Renal pelvis (tissue), 4 donors: ENCODE results near the gene MAGI2. TPM values are rescaled to one million over a fixed set of nuclear protein-coding genes. Genes with fewer than 3 reads are reported as not detected.
"Not testable (repeated sequence)": the region's sequence is repeated elsewhere in the genome, so short reads cannot be mapped to it uniquely, and the experiment has no call there.

Experiments
- DNase-seq: peaks from one replicate; pipeline ENCODE4 v3.0.0-alpha.2; 2013
- polyA plus RNA-seq, 3 donors: library from polyadenylated mRNA; unstranded; fragments of 120-200 nt; gene quantifications; one replicate each; pipeline ENCODE4 v1.2.1, GENCODE V29; 2013; ENCODE audit not compliant: insufficient read length in 3 of 3

MAGI2 gene
- polyA plus RNA-seq, 3 donors = 33.9 to 41.0 (median 34.3) TPM

- DNase-seq = no peak
Observed at GRCh38 chr7:78662939-78663338, 790.5 kb downstream of the MAGI2 start.

GRCh38 chr7:78649976-78650375, 803.5 kb downstream of the MAGI2 start:
- DNase-seq = no peak

GRCh38 chr7:78649236-78649635, 804.2 kb downstream of the MAGI2 start:
- no peak for DNase-seq

GRCh38 chr7:78642751-78643150, 810.7 kb downstream of the MAGI2 start:
- DNase-seq = no peak

- no peak for DNase-seq
Observed at GRCh38 chr7:78638364-78638763, 815.1 kb downstream of the MAGI2 start.

- DNase-seq = no peak
Observed at GRCh38 chr7:78636727-78637126, 816.7 kb downstream of the MAGI2 start.

GRCh38 chr7:78635026-78635793, 818.3 kb downstream of the MAGI2 start:
- no peak for DNase-seq

GRCh38 chr7:78634093-78634492, 819.4 kb downstream of the MAGI2 start:
- DNase-seq = no peak

- peak; percentile 31 for DNase-seq
Observed at GRCh38 chr7:78620920-78621319, 832.5 kb downstream of the MAGI2 start.

- no peak for DNase-seq
Observed at GRCh38 chr7:78616539-78616938, 836.9 kb downstream of the MAGI2 start.

- no peak for DNase-seq
Observed at GRCh38 chr7:78609281-78609680, 844.2 kb downstream of the MAGI2 start.

GRCh38 chr7:78607099-78607498, 846.4 kb downstream of the MAGI2 start:
- no peak for DNase-seq

- DNase-seq = no peak
Observed at GRCh38 chr7:78605119-78605518, 848.3 kb downstream of the MAGI2 start.

- DNase-seq = no peak
Observed at GRCh38 chr7:78601728-78602127, 851.7 kb downstream of the MAGI2 start.

- no peak for DNase-seq
Observed at GRCh38 chr7:78594156-78594555, 859.3 kb downstream of the MAGI2 start.

GRCh38 chr7:78588393-78588792, 865.1 kb downstream of the MAGI2 start:
- DNase-seq = no peak

GRCh38 chr7:78587443-78588044, 865.9 kb downstream of the MAGI2 start:
- DNase-seq = no peak

GRCh38 chr7:78585980-78586379, 867.5 kb downstream of the MAGI2 start:
- DNase-seq = no peak

- DNase-seq = no peak
Observed at GRCh38 chr7:78578686-78579085, 874.8 kb downstream of the MAGI2 start.

GRCh38 chr7:78577174-78577952, 876.1 kb downstream of the MAGI2 start:
- DNase-seq = not testable (repeated sequence)

- no peak for DNase-seq
Observed at GRCh38 chr7:78576236-78576635, 877.2 kb downstream of the MAGI2 start.

- DNase-seq = no peak
Observed at GRCh38 chr7:78571292-78571691, 882.2 kb downstream of the MAGI2 start.

GRCh38 chr7:78568690-78569089, 884.8 kb downstream of the MAGI2 start:
- DNase-seq = no peak
